CD4-positive, alpha-beta T cell treated with Interleukin-21 for 1 hour (primary cell): ENCODE measurements around the gene VSIG10.
"Not testable (repeated sequence)": the region's sequence is repeated elsewhere in the genome, so short reads cannot be mapped to it uniquely, and the experiment has no call there.

Source experiments
- DNase-seq: peaks from one replicate; pipeline ENCODE4 v3.0.0-alpha.2; 2020

Gene VSIG10, protein sequence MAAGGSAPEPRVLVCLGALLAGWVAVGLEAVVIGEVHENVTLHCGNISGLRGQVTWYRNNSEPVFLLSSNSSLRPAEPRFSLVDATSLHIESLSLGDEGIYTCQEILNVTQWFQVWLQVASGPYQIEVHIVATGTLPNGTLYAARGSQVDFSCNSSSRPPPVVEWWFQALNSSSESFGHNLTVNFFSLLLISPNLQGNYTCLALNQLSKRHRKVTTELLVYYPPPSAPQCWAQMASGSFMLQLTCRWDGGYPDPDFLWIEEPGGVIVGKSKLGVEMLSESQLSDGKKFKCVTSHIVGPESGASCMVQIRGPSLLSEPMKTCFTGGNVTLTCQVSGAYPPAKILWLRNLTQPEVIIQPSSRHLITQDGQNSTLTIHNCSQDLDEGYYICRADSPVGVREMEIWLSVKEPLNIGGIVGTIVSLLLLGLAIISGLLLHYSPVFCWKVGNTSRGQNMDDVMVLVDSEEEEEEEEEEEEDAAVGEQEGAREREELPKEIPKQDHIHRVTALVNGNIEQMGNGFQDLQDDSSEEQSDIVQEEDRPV

DNA sequence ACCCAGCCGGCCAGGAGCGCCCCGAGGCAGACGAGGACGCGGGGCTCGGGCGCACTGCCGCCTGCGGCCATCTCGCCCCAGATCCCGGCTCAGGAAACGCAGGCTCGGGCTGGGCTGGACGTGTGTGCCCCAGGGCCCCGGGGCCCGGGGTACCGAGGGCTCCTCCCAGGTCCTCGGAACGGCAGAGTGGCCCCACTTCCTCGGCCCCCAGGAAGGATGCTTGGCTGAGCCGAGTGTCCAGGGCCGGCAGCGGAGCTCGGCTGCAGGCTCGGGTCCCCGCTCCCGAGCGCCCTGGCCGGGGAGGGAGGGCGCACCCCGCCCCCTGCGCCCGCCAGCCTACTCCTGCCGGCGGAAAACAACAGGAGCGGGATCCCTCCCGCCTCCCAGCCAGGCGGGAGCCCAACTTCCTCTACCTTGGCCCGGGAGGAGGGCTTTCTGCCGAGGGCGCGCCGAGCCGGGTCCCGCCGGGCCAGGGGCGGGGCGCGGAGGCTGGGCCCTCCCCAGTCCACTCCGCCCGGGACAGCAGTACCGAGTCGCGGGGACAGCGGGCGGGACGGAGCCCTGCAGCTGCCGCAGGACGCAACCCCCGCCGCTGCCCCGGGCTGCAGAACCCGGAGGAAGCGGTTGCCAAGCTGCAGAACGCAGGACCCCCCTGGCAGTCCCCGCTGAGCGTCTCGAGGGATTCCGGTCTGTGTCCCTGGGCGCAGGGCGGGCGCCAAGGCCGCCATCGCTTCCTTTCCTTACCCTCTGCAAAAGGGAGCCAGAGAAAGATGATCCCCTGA lies at the start of gene VSIG10:
Gene VSIG10 (minus strand): TSS at position 411 of the 782 bp plus-strand sequence. CDS start 340 bp downstream, at position 71.
- DNase-seq = peak; percentile 2

DNA sequence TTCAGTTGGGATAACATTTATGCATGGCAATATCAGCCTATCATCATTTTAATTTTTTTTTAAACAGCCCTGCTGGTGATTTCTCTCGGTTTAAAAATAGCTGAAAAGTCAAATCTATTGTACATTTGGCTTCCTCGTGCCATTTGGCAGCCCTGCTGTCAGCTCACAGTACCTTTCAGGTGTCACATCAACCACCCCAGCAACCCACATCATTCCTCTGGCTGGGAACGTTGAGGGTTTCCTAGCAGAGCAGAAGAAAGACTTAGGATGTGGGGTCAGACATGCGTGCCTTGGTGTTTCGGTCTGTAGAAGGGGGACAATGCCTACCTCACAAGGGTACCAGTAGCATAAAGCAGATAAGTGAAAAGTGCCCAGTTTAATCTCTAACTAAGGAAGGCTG lies 47.9 kb upstream of the VSIG10 start:
- DNase-seq = no peak

DNA sequence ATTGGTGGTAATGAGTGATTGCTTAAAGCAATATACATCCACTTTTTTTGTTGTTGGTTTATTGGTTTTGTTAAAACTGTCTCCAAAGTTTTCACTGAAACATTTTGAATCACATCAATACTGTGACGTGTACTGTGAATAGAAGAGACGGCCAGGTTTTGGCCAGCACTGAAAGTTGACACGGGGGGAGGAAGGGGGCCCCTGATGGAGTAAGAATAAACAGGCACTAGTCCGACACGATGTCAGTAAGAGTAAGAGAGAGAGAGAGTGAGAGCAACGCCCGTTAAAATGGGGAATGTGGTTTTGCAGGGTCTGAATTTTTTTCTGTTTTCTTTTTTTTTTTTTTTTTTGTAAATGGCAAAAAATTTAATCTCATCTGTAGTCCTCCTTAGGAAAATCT lies 46.8 kb upstream of the VSIG10 start:
- no peak for DNase-seq

DNA sequence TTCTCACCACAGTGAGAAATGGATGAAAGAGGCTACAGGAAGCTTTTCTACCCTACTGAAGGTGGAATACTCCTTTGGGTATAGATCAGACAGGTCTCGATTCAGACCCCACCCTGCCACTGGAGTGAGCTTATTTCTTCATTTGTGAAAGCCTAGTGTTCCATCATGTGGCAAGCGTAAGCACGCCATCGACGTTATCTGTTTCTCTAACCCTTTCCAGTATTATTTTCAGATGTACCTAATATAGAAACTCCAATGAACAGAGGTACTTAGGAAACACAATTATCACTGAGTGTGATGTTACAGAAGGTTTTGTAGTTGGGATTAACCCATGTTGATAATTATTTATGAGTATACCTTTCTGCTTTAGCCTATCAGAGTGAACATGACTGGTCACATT lies 44.5 kb upstream of the VSIG10 start:
- no peak for DNase-seq

DNA sequence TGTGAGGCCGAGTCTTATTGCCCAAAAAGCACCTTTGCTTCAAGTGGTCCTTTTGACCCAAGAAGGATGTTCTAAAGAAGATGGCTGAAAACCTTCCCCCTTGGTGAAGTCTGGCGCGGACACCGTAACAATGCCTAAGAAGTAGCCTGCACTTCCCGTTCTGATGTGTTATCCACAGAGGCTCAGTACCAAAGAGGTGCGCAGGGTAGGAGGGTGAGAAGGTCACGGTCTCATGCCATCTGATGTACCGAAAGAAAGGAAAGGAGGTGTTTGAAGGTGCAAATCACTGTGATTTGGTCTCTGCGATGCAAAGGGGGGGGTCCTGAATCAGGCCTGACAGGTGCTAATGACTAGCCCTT lies 42.0 kb upstream of the VSIG10 start:
- DNase-seq = no peak

DNA sequence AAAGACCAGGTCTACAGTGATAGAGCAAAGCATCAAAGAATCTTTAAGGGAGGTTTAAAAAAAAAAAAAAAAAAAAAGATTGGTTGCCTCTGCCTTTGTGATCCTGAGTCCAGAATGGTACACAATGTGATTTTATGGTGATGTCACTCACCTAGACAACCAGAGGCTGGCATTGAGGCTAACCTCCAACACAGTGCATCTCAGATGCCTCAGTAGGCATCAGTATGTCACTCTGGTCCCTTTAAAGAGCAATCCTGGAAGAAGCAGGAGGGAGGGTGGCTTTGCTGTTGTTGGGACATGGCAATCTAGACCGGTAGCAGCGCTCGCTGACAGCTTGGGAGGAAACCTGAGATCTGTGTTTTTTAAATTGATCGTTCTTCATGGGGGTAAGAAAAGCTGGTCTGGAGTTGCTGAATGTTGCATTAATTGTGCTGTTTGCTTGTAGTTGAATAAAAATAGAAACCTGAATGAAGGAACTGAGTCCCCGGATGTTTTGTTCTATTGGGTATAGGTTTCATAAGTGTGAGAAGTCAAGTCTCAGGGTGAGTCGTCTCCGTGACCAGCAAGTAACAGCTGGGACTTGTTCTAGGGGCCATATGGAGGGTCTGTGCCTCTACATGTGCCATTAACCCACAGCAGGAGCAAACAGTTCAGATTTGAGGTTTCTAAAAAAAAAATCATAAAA lies 41.4 kb upstream of the VSIG10 start:
- no peak for DNase-seq

DNA sequence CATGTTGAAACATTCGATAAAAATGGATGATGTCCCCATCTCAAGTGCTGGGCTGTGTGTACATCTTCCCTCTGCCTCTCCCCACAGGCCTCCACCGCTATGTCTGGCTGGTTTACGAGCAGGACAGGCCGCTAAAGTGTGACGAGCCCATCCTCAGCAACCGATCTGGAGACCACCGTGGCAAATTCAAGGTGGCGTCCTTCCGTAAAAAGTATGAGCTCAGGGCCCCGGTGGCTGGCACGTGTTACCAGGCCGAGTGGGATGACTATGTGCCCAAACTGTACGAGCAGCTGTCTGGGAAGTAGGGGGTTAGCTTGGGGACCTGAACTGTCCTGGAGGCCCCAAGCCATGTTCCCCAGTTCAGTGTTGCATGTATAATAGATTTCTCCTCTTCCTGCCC lies 40.7 kb upstream of the VSIG10 start:
- DNase-seq = no peak

DNA sequence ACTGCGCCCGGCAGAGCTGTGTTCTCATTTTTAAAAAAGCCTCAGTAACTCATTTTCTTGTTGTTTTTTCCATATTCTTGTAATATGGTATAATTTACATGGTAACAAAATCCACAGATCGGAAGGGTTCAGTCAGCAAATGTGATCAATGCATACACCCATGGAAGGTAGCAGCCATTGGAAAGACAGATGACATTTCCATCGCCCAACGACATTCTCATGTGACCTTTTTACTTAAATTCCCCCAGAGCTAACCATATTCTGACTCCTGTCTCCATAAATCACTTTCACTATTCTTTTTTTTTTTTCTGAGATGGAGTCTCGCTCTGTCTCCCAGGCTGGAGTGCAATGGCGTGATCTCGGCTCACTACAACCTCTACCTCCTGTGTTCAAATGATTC lies 37.0 kb upstream of the VSIG10 start:
- no peak for DNase-seq

DNA sequence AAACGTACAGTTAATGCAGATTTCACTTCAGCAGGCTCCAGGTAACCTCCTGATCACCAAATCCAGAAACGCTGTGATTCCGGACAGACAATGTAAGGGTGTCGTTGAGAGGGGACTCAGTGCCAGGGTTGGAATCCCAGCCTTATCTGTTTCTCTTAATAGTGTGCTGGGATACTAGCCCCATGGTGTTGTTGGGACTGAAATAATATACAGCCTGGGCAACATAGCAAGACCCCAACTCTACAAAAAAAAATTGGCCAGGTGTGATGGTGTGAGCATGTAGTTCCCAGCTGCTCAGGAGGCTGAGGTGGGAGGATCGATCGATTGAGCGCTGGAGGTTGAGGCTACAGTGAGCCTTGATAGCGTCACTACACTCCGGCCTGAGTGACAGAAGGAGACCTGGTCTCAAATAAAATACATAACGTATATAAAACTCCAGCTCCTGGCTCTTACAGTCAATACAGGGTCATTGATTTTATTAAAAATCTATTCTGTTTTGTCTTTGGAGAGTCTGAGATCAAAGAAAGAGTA lies 33.4 kb upstream of the VSIG10 start:
- no peak for DNase-seq

DNA sequence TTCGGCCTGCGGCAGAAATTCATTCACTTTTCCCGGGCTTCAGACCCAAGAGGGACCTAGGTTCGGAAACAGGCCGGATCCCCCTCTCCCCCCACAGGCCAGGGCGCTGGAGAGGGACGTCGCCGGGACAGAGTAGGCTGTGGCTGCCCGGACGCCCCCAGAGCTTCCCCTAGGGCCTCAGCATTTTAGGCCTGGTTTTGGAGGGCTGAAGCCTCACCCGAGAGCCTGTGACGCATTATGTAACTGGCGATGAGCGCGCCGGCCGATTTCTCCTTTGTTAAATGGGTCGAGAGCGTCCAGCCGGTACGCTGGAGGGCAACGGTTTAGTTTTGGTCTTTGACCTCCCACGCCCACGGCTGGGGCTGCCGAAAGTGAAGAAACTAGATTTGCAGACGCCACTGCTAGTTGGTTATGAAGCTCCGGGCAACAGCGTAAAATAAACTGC lies 32.8 kb upstream of the VSIG10 start:
- peak; percentile 31 for DNase-seq

DNA sequence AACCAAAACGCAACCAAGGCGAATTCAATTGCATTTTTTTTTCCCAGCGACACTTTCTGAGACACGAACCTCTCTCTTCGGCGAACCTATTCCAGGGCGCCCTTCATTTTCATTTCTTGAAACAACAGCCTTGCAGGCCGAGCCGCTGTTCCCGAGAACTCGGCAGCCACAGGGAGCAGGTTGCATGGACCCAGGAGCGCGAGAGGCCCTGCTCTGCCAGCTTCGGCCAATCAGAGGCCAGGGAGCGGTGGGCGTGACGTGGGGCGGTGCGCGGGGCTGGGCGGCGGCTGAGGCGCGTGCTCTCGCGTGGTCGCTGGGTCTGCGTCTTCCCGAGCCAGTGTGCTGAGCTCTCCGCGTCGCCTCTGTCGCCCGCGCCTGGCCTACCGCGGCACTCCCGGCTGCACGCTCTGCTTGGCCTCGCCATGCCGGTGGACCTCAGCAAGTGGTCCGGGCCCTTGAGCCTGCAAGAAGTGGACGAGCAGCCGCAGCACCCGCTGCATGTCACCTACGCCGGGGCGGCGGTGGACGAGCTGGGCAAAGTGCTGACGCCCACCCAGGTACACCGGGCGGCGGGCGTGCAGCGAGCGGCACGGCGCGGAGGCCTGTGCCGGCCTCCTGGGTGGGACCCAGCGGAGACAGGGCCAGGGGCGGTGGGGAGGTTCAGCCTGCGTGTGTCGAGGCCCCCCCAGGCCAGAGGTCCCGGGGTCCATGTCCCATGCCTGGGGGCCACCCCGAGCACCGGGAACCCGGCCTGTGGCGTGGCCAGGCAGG lies 32.2 kb upstream of the VSIG10 start, which contains the start of gene PEBP1:
Gene PEBP1 (plus strand): TSS at position 337 of the 771 bp plus-strand sequence. CDS start 86 bp downstream, at position 423.
- peak; percentile 92 for DNase-seq

DNA sequence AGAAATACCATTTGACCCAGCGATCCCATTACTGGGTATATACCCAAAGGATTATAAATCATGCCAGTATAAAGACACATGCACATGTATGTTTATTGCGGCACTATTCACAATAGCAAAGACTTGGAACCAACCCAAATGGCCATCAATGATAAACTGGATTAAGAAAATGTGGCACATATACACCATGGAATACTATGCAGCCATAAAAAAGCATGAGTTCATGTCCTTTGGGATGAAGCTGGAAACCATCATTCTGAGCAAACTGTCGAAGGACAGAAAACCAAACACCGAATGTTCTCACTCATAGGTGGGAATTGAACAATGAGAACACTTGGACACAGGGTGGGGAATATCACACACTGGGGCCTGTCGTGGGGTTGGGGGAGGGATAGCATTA lies 25.6 kb upstream of the VSIG10 start:
- DNase-seq = not testable (repeated sequence)

DNA sequence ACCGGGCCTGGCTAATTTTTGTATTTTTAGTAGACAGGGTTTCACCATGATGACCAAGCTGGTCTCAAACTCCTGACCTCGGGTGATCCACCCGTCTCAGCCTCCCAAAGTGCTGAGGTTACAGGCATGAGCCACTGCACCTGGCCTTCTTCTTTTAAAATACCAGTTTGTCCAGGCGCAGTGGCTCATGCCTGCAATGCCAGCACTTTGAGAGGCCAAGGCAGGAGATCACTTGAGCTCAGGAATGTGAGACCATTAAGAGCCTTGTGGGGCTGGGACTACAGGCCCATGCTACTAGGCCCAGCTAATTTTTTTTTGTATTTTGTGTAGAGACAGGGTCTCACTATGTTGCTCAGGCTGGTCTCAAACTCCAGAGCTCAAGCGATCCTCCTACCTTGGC lies 24.1 kb upstream of the VSIG10 start:
- no peak for DNase-seq

DNA sequence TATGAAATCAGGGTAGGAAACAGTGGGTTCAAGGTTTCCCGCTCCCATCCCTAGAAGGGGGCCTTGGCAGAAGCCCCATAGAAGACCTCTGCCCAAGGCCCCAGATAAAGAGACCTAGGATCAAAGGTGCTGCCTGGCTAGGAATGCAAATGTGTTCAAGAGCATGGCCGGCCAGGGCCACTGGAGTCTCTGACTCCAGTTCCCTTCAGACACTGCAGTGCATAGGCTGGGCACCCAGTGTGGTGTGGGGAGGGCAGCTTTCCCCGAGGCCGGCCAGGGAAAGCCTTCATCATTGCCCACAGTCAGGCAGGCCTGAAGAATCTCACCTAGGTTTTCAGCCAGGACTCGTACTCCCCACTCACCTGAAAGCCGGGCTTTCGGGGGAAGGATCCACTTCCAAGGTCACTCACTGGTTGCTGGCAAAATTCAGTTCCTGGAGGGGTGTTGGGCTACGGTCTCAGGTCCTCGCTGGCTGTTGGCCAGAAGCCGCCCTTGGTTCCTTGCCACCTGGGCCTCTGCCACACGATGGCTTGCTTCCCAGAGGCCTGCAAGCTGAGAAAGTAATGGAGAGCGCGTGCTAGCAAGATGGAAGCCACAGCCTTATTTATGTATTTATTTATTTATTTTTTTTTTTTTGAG lies 22.4 kb upstream of the VSIG10 start:
- DNase-seq = no peak

DNA sequence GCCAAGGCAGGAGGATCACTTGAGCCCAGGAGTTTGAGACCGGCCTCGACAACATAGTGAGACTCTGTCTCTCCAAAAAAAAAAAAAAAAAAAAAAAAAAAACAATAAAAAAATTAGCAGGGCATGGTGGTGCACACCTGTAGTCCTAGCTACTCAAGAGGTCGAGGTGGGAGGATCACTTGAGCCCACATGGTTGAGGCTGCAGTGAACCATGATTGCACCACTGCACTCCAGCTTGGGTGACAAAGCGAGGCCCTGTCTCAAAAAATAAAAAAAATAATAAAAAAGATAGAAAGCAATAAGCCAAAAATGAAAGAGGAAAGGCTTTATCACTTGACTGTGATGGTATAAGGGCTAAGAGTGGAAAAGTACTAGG lies 21.9 kb upstream of the VSIG10 start:
- no peak for DNase-seq

DNA sequence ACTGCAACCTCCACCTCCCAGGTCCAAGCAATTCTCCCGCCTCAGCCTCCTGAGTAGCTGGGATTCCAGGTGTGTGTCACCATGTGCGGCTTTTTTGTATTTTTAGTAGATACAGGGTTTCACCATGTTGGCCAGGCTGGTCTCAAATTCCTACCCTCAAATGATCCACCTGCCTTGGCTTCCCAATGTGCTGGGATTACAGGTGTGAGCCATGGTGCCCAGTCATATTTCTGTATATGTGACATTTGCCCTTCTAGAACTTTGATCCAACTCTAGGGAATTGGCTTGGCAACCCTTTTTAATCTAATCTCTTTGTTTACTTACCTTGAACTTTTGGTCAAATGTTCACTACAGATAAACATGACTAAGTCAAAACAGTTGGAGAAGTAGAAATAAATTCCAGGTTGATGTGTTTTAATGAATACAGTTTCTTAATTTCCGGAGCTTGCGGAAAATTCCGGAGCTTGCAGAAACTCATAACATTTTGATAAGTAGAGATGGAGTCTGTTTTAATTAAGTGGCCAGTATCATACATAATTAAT lies 20.6 kb upstream of the VSIG10 start:
- no peak for DNase-seq

DNA sequence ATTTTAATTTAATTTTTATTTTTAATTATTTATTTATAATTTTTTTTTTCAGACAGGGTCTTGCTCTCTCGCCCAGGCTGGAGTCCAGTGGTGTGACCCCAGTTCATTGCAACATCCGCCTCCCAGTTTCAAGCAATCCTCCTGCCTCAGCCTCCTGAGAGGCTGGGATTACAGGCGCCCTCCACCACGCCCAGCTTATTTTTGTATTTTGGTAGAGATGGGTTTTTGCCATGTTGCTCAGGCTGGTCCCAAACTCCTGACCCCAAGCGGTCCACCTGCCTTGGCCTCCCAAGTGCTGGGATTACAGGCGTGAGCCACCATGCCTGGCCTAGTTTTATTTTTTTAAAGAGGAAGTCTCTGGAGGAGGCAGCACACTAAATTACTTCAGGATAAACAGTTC lies 18.5 kb upstream of the VSIG10 start:
- DNase-seq = no peak

DNA sequence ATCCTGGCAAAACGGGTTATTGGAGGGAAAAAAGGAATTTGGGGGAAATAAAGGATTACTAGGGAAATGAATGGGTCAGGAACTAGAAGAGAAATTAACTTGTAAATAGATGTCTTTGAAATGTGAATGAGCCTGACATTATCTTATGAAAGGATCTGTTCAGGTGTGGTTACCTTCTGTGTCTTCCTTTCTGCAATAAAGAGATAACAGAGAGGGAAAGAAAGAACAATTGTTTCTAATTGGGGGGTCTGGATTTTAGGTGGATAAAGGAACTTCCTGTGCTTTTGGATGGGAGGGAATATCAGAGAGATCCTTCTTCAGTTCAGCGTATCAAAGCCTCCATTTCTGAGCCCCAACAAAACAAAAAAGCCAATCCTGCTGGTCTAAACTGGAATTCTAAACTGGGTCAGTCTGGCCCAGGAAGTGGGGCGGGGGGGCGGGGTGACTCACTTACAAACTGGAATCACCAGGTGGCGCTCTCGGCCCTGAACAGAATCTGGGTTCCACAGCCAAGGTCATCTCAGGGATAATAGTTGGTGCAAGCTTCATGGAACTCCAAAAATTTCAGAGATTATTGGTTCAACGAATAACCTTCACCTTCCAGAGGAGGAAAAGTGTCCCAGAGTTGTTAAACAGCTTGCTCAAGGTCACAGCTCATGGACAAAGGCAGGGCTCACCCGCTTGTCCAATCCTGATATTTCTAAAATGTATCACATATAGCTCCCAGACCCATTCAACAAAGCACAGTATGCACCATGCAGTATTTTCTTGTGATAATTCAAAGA lies 17.0 kb upstream of the VSIG10 start:
- DNase-seq = peak; percentile 71

DNA sequence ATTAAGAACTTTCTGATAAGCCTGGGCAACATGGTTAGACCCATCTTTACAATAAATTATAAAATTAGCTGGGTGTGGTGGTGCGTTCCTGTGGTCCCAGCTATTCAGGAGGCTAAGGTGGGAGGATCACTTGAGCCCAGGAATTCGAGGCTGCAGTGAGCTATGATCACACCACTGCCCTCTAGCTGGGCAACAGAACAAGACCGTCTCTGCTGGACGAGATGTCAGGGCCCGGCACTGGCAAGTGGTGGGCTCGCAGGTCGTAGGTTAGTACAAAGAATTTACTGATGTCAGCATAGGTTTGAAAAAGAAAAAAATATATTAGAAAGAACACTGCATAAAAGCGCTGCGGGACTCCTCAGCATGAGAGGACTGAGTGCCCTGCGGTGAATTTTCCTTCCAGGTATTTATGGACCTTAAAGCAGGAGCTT lies 15.7 kb upstream of the VSIG10 start:
- DNase-seq = no peak

DNA sequence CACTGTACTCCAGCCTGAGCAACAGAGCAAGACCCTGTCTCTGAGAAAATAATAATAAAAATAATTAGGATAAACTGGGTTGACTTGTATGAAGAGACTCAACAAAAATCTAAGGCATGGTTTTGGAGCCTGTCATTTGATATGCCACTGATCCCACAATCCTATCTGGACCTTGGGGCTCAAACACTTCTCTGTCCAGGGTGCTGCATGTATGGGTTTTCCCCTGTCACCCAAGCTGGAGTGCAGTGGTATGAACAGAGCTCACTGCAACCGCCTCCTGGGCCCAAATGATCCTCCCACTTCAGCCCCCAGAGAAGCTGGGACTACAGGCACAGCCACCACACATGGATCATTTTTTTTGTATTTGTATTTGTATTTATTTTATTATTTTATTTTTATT lies 5.3 kb upstream of the VSIG10 start:
- no peak for DNase-seq

DNA sequence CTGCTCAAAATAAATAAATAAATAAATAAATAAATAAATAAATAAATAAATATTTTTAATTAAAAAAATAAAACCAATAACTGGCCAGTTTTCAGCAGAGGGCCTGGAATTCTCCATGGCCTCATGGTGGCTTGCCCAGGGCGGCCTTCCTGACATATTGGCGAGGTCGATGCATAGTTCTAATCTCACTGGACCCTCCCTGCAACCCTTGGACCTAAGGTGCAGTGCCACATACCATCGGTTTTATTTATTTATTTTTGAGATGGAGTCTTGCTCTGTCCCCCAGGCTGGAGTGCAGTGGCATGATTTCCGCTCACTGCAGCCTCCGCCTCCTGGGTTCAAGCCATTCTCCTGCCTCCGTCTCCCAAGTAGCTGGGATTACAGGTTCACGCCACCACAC lies 3.9 kb upstream of the VSIG10 start:
- no peak for DNase-seq
